Ovary (tissue), 9 donors: ENCODE measurements around the gene EIF4E1B. TPM values are rescaled to one million over a fixed set of nuclear protein-coding genes. Genes with fewer than 3 reads are reported as not detected.

Experiments
- DNase-seq, 5 donors: peaks; one replicate each; pipeline ENCODE4 v3.0.0-alpha.2; 2019 to 2020
- H3K27ac ChIP-seq, 2 donors: fragments of 200-600 bp; one replicate each; pipeline versions ENCODE4 v1.5.1 to v1.8.0; 2019 to 2022
- H3K27me3 ChIP-seq: fragments of 200-600 bp; one replicate; pipeline ENCODE4 v1.8.0; 2022
- H3K36me3 ChIP-seq: fragments of 200-600 bp; sonication (generic); one replicate; pipeline ENCODE4 v1.5.1; 2019
- H3K4me1 ChIP-seq: one replicate; pipeline ENCODE4 v1.8.1; 2013; ENCODE audit warnings: mild to moderate bottlenecking, moderate library complexity; ENCODE audit not compliant: insufficient read depth
- H3K4me3 ChIP-seq: fragments of 200-600 bp; sonication (generic); one replicate; pipeline ENCODE4 v1.5.1; 2017
- H3K9me3 ChIP-seq, 2 donors: fragments of 200-600 bp in 1 of 2; sonication (generic) in 1 of 2; one replicate each; pipeline versions ENCODE4 v1.5.1 to v1.8.1; 2013 to 2019; ENCODE audit warnings: mild to moderate bottlenecking in 1 of 2, moderate library complexity in 1 of 2
- EP300 ChIP-seq: sonication (generic); formaldehyde crosslinking; IDR thresholded peaks from one replicate; pipeline ENCODE4 v1.6.1; 2017; ENCODE audit warnings: antibody characterized with exemption
- POLR2A ChIP-seq: fragments of 450-650 bp; IDR thresholded peaks from one replicate; pipeline ENCODE4 v1.6.1; 2017; ENCODE audit warnings: antibody characterized with exemption, mild to moderate bottlenecking, moderate library complexity
- WGBS, 3 donors: extraction: QIAGEN DNeasy Blood & Tissue Kit in 1 of 3; methylation state at CpG; one replicate each; pipeline versions ENCODE4 v1.1.5 to v1.1.7; 2013 to 2017; 5-methylcytosine and 5-hydroxymethylcytosine counted together
- intact Hi-C, 4 donors: fragments of 100-400 bp; cut with DNase I; formaldehyde crosslinking; loops; one replicate each; pipeline versions ENCODE4 v1.11.0 to v1.15.1; 2022 to 2023
- polyA plus RNA-seq, 2 donors: library from polyadenylated mRNA; stranded (reverse); fragments of 200-250 nt in 1 of 2; fragments of 350-450 nt in 1 of 2; fragmentation: Illumina TruSeq in 1 of 2; extraction: RNeasy Lipid Tissue Mini Kit (QIAGEN cat#74804) in 1 of 2; gene quantifications; one replicate each; pipeline ENCODE4 v1.2.3, GENCODE V29; 2013 to 2014
- total RNA-seq, 7 donors: library from RNA; depleted of rRNA in 2 of 7; stranded (reverse); fragments of >200 nt in 2 of 7; fragmentation: NEBNext Ultra II Directional in 3 of 7; extraction: Animal tissue kit (Norgen Biotek cat#: 25700) in 3 of 7; gene quantifications; one replicate each; pipeline versions ENCODE4 v1.1.0 to v1.2.4, GENCODE V29; 2016 to 2023
- TF ChIP-seq, protein P1 (sequence below), 3 donors: fragments of 450-650 bp in 2 of 3; fragments of 200-600 bp in 1 of 3; IDR thresholded peaks; one replicate each; pipeline versions ENCODE4 v1.5.1 to v1.8.0; 2016 to 2022; ENCODE audit warnings: antibody characterized with exemption in 3 of 3, mild to moderate bottlenecking in 1 of 3
- donor health status: DM: no; HTN: no; CAD: no; lungs with moderate emphysema.
- donor health status: DM: no; HTN: no; CAD: no.
- donor health status: Bipolar disorder and iron deficiency.
- donor health status: DM: yes; HTN: yes; CAD: no.
- donor health status: DM: no; HTN: no; CAD: no.
- donor health status: DM: yes; HTN: yes; CAD: no.

EIF4E1B gene
- total and polyA plus RNA-seq, 9 donors: 0.61 TPM; not detected in 8

DNA sequence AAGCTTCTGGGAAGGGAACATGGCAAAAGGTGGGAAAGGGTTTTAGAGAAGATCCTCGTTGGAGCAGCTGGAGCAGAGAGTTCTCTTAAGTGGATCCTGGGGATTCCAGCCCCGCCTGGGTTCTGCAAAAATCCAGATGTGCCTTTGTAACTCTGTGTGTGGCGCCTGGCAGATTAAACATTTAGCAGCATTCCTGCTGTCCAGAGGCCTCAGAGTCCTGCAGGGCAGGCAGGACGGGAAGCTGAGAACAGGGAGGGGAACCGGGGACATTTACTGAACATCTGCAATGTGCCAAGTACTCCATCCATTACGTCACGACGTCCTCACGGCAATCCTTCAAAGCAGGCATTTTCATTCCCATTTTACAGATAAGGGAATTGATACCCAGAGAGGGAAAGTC, 6.0 kb downstream of the EIF4E1B start:
- no peaks in the 10 kb centered on the region for H3K36me3 ChIP-seq
- H3K4me1 ChIP-seq: no peaks in the 10 kb centered on the region
- no peaks in the 10 kb centered on the region for H3K9me3 ChIP-seq
- intact Hi-C loops: no loop called here
- no peaks in the 10 kb centered on the region for H3K27me3 ChIP-seq
- no peak overlapping the region for H3K27ac ChIP-seq
- no peak for TF ChIP-seq POLR2A
- TF ChIP-seq, protein P1, sequence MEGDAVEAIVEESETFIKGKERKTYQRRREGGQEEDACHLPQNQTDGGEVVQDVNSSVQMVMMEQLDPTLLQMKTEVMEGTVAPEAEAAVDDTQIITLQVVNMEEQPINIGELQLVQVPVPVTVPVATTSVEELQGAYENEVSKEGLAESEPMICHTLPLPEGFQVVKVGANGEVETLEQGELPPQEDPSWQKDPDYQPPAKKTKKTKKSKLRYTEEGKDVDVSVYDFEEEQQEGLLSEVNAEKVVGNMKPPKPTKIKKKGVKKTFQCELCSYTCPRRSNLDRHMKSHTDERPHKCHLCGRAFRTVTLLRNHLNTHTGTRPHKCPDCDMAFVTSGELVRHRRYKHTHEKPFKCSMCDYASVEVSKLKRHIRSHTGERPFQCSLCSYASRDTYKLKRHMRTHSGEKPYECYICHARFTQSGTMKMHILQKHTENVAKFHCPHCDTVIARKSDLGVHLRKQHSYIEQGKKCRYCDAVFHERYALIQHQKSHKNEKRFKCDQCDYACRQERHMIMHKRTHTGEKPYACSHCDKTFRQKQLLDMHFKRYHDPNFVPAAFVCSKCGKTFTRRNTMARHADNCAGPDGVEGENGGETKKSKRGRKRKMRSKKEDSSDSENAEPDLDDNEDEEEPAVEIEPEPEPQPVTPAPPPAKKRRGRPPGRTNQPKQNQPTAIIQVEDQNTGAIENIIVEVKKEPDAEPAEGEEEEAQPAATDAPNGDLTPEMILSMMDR (IDR thresholded peaks at IDR 0.05): no peak
- TF ChIP-seq EP300: no peak
- WGBS, 3 donors: 30 to 53% (median 35%) methylated on average over 9 of the region's 9 CpGs
- DNase-seq: no peak
- H3K4me3 ChIP-seq: no peak overlapping the region

DNA sequence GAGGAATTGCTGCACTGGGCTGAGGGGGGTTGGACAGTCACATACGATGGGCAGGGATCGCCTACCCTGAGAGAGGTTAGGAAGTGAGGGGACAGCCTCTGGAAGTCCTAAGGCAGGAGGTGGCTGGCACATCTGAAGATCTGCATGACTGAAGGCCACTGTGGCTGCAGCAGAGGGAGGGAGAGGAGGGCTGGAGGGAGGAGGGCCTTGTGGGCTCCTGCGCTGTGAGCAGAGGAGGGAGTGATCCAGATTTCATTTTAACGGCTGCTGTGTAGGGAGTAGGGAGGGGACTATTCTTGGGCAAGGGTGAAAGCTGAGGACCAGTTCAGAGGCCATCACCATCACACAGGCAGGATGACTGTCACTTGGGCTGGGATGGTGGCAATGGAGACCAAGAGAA, 7.1 kb downstream of the EIF4E1B start:
- no peak overlapping the region for H3K4me3 ChIP-seq
- no peaks in the 10 kb centered on the region for H3K4me1 ChIP-seq
- TF ChIP-seq EP300: no peak
- TF ChIP-seq, protein P1 (IDR thresholded peaks at IDR 0.05): no peak
- TF ChIP-seq POLR2A: no peak
- DNase-seq: no peak
- no peaks in the 10 kb centered on the region for H3K27me3 ChIP-seq
- H3K9me3 ChIP-seq: no peaks in the 10 kb centered on the region
- H3K36me3 ChIP-seq: no peaks in the 10 kb centered on the region
- no peak overlapping the region for H3K27ac ChIP-seq
- 36 to 47% (median 42%) methylated on average over 4 of the region's 4 CpGs for WGBS, 3 donors
- intact Hi-C loops: no loop called here

DNA sequence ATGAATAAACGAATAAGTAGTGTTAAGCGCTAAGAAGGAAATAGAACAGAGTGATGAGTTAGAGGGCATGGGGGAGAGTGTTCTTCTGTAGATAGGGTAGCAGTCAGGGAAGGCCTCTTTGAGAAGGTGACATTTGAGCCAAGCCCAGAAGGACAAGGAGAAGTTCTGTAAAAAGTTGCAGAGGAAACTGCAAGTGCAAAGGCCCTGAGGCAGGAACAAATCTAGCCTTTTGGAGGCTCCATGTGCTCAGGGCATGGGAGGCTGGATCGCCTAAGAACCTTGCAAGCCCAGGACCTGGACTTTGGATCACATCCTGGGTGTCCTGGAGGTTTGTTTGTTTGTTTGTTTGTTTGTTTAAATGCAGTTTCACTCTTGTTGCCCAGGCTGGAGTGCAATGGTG, 8.0 kb downstream of the EIF4E1B start:
- H3K27me3 ChIP-seq: no peaks in the 10 kb centered on the region
- DNase-seq: no peak
- WGBS, 3 donors: 92 to 95% (median 95%) methylated on average over 3 of the region's 3 CpGs
- no peaks in the 10 kb centered on the region for H3K36me3 ChIP-seq
- TF ChIP-seq POLR2A (no peak), EP300 (no peak)
- TF ChIP-seq, protein P1 (IDR thresholded peaks at IDR 0.05): no peak
- no peak overlapping the region for H3K4me3 ChIP-seq
- H3K9me3 ChIP-seq: no peaks in the 10 kb centered on the region
- intact Hi-C loops: no loop called here
- H3K27ac ChIP-seq: no peak overlapping the region
- H3K4me1 ChIP-seq: no peaks in the 10 kb centered on the region

DNA sequence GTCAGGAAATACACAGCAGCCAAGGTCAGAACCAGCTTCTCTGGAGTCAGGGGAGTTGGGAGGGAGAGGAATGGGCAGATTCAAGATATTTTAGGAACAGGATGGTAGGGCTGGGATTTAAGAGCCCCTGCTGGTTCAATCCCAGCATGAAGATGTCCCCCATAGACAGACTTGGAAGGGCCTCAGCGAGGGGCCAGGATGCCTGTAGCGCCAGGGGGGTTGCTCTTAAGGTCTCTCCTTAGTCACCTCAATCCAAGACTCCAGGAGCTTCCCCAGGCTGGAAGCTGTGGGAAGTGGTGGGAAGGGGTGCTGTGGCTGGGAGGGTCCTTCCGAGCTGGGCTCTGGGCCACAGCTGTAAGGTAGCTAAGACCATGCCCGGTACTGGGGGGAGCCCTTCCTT, 8.7 kb downstream of the EIF4E1B start:
- Histone ChIP-seq H3K36me3 (no peaks in the 10 kb centered on the region), H3K4me3 (no peak overlapping the region), H3K27ac (no peak overlapping the region), H3K9me3 (no peaks in the 10 kb centered on the region), H3K4me1 (no peaks in the 10 kb centered on the region), H3K27me3 (no peaks in the 10 kb centered on the region)
- 48 to 65% (median 62%) methylated on average over 3 to 4 of the region's 4 CpGs for WGBS, 3 donors
- intact Hi-C loops: no loop called here
- no peak for DNase-seq
- TF ChIP-seq, protein P1 (IDR thresholded peaks at IDR 0.05): no peak
- TF ChIP-seq POLR2A: no peak
- TF ChIP-seq EP300: no peak

DNA sequence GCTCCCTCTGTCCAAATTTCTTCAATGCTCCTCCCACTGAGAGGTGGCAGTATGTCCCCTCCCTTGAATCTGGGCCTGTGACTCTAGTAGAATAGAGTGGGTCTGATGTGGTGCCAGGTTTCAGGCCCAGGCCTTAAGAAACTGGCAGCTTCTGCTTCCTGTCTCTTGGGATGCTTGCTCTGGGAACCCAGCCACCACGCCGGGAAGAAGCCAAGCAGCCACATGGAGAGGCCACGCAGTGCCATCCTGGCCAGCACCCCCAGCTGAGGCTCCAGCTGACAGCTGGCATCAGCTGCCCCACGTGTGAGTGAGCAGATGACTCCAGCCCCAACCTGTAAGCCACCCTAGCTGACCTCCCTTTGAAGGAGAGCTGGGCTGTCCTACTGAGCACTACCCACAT, 9.5 kb downstream of the EIF4E1B start:
- WGBS, 3 donors: 33 to 43% (median 34%) methylated on average over 4 of the region's 4 CpGs
- H3K9me3 ChIP-seq: no peaks in the 10 kb centered on the region
- H3K4me1 ChIP-seq: no peaks in the 10 kb centered on the region
- intact Hi-C loops: no loop called here
- no peaks in the 10 kb centered on the region for H3K36me3 ChIP-seq
- no peak overlapping the region for H3K4me3 ChIP-seq
- no peak overlapping the region for H3K27ac ChIP-seq
- no peaks in the 10 kb centered on the region for H3K27me3 ChIP-seq
- no peak for TF ChIP-seq EP300
- TF ChIP-seq POLR2A: no peak
- TF ChIP-seq, protein P1 (IDR thresholded peaks at IDR 0.05): no peak
- no peak for DNase-seq
